HL-60 (cell line): Measurements from ENCODE around the gene SEC14L1.

Source experiments
- POLR2AphosphoS5 ChIP-seq: IDR thresholded peaks from 2 replicates; pipeline ENCODE4 v1.6.1; 2012; ENCODE audit warnings: low read depth
- TF ChIP-seq, protein P1 (sequence below): IDR thresholded peaks from 2 replicates; pipeline ENCODE4 v1.6.1; 2012; ENCODE audit warnings: low read depth; ENCODE audit not compliant: insufficient replicate concordance
- TF ChIP-seq, protein P2 (sequence below): IDR thresholded peaks from one replicate; pipeline ENCODE4 v1.5.1; 2011; ENCODE audit warnings: low read length, control low read depth, inconsistent platforms; ENCODE audit not compliant: insufficient read depth

DNA sequence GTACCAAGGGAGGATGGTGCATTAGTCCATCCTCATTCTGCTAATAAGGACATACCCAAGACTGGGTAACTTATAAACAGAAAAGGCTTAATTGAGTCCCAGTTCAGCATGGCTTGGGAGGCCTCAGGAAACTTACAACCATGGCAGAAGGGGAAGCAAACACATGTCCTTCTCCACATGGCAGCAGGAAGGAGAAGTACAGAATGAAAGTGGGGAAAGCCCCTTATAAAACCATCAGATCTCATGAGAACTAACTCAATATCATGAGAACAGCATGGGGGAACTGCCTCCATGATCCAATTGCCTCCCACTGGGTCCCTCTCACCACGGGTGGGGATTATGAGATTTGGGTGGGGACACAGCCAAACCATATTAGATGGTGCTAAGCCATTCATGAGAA lies 84.5 kb downstream of the SEC14L1 start:
- TF ChIP-seq, protein P1, sequence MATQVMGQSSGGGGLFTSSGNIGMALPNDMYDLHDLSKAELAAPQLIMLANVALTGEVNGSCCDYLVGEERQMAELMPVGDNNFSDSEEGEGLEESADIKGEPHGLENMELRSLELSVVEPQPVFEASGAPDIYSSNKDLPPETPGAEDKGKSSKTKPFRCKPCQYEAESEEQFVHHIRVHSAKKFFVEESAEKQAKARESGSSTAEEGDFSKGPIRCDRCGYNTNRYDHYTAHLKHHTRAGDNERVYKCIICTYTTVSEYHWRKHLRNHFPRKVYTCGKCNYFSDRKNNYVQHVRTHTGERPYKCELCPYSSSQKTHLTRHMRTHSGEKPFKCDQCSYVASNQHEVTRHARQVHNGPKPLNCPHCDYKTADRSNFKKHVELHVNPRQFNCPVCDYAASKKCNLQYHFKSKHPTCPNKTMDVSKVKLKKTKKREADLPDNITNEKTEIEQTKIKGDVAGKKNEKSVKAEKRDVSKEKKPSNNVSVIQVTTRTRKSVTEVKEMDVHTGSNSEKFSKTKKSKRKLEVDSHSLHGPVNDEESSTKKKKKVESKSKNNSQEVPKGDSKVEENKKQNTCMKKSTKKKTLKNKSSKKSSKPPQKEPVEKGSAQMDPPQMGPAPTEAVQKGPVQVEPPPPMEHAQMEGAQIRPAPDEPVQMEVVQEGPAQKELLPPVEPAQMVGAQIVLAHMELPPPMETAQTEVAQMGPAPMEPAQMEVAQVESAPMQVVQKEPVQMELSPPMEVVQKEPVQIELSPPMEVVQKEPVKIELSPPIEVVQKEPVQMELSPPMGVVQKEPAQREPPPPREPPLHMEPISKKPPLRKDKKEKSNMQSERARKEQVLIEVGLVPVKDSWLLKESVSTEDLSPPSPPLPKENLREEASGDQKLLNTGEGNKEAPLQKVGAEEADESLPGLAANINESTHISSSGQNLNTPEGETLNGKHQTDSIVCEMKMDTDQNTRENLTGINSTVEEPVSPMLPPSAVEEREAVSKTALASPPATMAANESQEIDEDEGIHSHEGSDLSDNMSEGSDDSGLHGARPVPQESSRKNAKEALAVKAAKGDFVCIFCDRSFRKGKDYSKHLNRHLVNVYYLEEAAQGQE: no peak
- no peak for TF ChIP-seq POLR2AphosphoS5
- TF ChIP-seq, protein P2, sequence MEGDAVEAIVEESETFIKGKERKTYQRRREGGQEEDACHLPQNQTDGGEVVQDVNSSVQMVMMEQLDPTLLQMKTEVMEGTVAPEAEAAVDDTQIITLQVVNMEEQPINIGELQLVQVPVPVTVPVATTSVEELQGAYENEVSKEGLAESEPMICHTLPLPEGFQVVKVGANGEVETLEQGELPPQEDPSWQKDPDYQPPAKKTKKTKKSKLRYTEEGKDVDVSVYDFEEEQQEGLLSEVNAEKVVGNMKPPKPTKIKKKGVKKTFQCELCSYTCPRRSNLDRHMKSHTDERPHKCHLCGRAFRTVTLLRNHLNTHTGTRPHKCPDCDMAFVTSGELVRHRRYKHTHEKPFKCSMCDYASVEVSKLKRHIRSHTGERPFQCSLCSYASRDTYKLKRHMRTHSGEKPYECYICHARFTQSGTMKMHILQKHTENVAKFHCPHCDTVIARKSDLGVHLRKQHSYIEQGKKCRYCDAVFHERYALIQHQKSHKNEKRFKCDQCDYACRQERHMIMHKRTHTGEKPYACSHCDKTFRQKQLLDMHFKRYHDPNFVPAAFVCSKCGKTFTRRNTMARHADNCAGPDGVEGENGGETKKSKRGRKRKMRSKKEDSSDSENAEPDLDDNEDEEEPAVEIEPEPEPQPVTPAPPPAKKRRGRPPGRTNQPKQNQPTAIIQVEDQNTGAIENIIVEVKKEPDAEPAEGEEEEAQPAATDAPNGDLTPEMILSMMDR: no peak
